Prostate gland (tissue), 2 donors: ENCODE data around the gene KRTAP10-3. TPM values are rescaled to one million over a fixed set of nuclear protein-coding genes. Genes with fewer than 3 reads are reported as not detected.

Source experiments
- DNase-seq: peaks from one replicate; pipeline ENCODE4 v3.0.0-alpha.2; 2019; ENCODE audit warnings: low spot score
- H3K27ac ChIP-seq, 2 donors: fragments of 200-600 bp; sonication (generic); 2 replicates each; pipeline ENCODE4 v1.5.1; 2017 to 2019
- H3K27me3 ChIP-seq: fragments of 200-600 bp; sonication (generic); replicated peaks from 2 replicates; pipeline ENCODE4 v1.5.1; 2019; ENCODE audit not compliant: insufficient read depth
- H3K36me3 ChIP-seq, 2 donors: fragments of 200-600 bp; sonication (generic); 1 replicate in 1 of 2; 2 replicates in 1 of 2; pipeline versions ENCODE4 v1.5.1 to v1.8.1; 2017 to 2019
- H3K4me1 ChIP-seq: fragments of 200-600 bp; sonication (generic); replicated peaks from 2 replicates; pipeline ENCODE4 v1.5.1; 2019
- H3K4me3 ChIP-seq, 2 donors: fragments of 200-600 bp; sonication (generic); 2 replicates each; pipeline ENCODE4 v1.5.1; 2017 to 2019
- H3K9me3 ChIP-seq: fragments of 200-600 bp; sonication (generic); 2 replicates; pipeline ENCODE4 v1.5.1; 2017
- POLR2A ChIP-seq: fragments of 450-650 bp; IDR thresholded peaks from one replicate; pipeline ENCODE4 v1.6.1; 2016; ENCODE audit warnings: antibody characterized with exemption, mild to moderate bottlenecking
- POLR2AphosphoS5 ChIP-seq: sonication (generic); formaldehyde crosslinking; IDR thresholded peaks from one replicate; pipeline ENCODE4 v1.6.1; 2017; ENCODE audit warnings: antibody characterized with exemption
- WGBS: methylation state at CpG from one replicate; pipeline ENCODE4 v1.1.5; 2018; 5-methylcytosine and 5-hydroxymethylcytosine counted together
- intact Hi-C: fragments of 100-400 bp; cut with DNase I; formaldehyde crosslinking; loops from one replicate; pipeline ENCODE4 v1.14.2; 2022
- total RNA-seq, 2 donors: library from RNA; depleted of rRNA; stranded (reverse); fragments of >200 nt; gene quantifications; one replicate each; pipeline ENCODE4 v1.1.0, GENCODE V29; 2016
- TF ChIP-seq, protein P1 (sequence below), 4 experiments: fragments of 200-600 bp in 2 of 4; fragments of 450-650 bp in 2 of 4; sonication (generic) in 2 of 4; IDR thresholded peaks; 1 replicate in 3 of 4; 2 replicates in 1 of 4; pipeline ENCODE4 v1.5.1; 2016 to 2019; ENCODE audit warnings: antibody characterized with exemption in 4 of 4, mild to moderate bottlenecking in 2 of 4, moderate library complexity in 2 of 4

KRTAP10-3 gene
- total RNA-seq, 2 donors from 2014 or later, result not detected

DNA sequence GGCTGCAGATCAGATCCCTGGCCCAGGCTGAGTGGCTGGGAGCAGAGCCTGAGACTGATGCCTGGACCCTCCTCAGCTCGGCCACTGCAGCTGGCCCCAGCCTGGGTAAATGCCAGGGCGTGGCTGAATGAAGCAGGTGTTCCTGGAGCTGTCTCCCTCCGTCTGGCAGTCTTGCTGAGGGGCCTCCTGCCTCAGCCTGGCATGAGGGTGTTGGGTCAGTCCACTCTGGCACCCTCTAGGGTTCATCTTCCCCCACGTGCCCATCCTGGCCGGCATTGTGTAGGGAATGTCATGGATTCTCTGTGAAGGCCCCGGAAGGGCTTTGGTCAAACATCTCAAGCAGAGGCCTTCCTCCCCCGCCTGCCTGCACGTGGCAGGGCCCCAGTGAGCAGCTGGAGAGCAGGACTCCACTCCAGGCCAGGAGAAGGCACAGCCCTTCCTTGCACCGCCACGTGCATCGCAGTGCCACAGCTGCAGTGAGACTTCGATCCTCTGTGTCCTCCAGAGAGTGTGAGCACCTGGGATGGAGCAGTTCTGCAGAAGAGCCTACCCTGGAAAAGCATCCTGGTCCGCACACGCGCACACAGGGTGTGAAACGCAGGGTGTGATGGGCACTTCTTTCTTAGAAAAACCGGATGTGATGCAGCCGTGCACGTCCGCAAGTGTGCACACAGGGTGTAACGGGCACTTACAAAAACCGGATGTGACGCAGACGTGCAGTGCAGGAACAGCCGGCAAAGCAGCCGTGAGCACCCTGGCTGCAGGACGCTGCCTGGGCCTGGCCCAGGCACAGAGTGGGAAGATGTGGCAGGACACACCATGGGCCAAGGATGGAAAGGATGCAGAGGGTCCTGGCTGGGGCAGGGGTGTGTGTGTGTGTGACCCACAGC, 10.3 kb upstream of the KRTAP10-3 start:
- no peak overlapping the region for H3K4me3 ChIP-seq
- DNase-seq, result no peak
- intact Hi-C loops, result no loop called here
- TF ChIP-seq, protein P1, sequence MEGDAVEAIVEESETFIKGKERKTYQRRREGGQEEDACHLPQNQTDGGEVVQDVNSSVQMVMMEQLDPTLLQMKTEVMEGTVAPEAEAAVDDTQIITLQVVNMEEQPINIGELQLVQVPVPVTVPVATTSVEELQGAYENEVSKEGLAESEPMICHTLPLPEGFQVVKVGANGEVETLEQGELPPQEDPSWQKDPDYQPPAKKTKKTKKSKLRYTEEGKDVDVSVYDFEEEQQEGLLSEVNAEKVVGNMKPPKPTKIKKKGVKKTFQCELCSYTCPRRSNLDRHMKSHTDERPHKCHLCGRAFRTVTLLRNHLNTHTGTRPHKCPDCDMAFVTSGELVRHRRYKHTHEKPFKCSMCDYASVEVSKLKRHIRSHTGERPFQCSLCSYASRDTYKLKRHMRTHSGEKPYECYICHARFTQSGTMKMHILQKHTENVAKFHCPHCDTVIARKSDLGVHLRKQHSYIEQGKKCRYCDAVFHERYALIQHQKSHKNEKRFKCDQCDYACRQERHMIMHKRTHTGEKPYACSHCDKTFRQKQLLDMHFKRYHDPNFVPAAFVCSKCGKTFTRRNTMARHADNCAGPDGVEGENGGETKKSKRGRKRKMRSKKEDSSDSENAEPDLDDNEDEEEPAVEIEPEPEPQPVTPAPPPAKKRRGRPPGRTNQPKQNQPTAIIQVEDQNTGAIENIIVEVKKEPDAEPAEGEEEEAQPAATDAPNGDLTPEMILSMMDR (IDR thresholded peaks at IDR 0.05), result no peak
- no peak for TF ChIP-seq POLR2AphosphoS5
- no peaks in the 10 kb centered on the region for H3K36me3 ChIP-seq
- WGBS, result 75% methylated on average over 25 of the region's 27 CpGs
- no peaks in the 10 kb centered on the region for H3K9me3 ChIP-seq
- no peaks in the 10 kb centered on the region for H3K27me3 ChIP-seq
- H3K27ac ChIP-seq, result no peak overlapping the region
- H3K4me1 ChIP-seq, result no peaks in the 10 kb centered on the region

DNA sequence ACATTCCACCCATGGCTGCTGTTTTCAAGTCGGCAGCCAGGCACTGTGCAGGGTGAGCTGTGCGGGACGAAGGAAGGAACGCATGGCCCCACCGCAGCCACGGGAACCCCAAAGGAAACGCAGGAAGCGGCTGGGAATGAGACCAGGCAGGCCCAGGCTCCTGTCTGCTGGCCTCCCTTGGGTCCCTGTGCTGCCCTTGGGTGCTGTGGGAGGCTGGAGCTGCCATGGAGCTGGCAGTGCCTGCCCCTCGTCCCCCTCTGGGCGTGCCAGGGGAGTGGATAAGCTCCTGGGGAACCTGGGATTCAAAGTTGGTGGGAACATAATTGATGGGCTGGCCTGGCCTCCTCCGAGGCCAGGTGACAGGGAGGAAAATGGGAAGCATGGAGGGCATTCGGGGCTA, 9.7 kb upstream of the KRTAP10-3 start:
- H3K27me3 ChIP-seq, result no peaks in the 10 kb centered on the region
- no peak overlapping the region for H3K27ac ChIP-seq
- no peaks in the 10 kb centered on the region for H3K9me3 ChIP-seq
- no peaks in the 10 kb centered on the region for H3K4me1 ChIP-seq
- TF ChIP-seq POLR2AphosphoS5, result no peak
- no peak for TF ChIP-seq POLR2A
- TF ChIP-seq, protein P1 (IDR thresholded peaks at IDR 0.05), result no peak
- 77% methylated on average over 9 of the region's 12 CpGs for WGBS
- no peak overlapping the region for H3K4me3 ChIP-seq
- H3K36me3 ChIP-seq, result no peaks in the 10 kb centered on the region
- intact Hi-C loops, result no loop called here
- DNase-seq, result no peak

- Histone ChIP-seq H3K9me3 (no peaks in the 10 kb centered on the region), H3K27ac (no peak overlapping the region), H3K4me1 (no peaks in the 10 kb centered on the region), H3K27me3 (no peaks in the 10 kb centered on the region), H3K36me3 (no peaks in the 10 kb centered on the region), H3K4me3 (no peak overlapping the region)
- TF ChIP-seq, protein P1 (IDR thresholded peaks at IDR 0.05), result no peak
- no peak for TF ChIP-seq POLR2AphosphoS5
- no peak for TF ChIP-seq POLR2A
- intact Hi-C loops, result no loop called here
- WGBS, result 90% methylated on average over 18 of the region's 18 CpGs
- no peak for DNase-seq
Measured at GRCh38 chr21:44567481-44568171, 9.0 kb upstream of the KRTAP10-3 start.

GRCh38 chr21:44566403-44566802, 7.8 kb upstream of the KRTAP10-3 start:
- Histone ChIP-seq H3K27ac (no peak overlapping the region), H3K9me3 (no peaks in the 10 kb centered on the region), H3K27me3 (no peaks in the 10 kb centered on the region), H3K36me3 (no peaks in the 10 kb centered on the region), H3K4me3 (no peak overlapping the region), H3K4me1 (no peaks in the 10 kb centered on the region)
- no peak for DNase-seq
- 64% methylated on average over 1 of the region's 1 CpG for WGBS
- intact Hi-C loops, result no loop called here
- no peak for TF ChIP-seq POLR2AphosphoS5
- no peak for TF ChIP-seq POLR2A
- TF ChIP-seq, protein P1 (IDR thresholded peaks at IDR 0.05), result no peak
